Measurements from ENCODE around the gene CDC42BPG.

CDC42BPG gene

GRCh38 chr11:64844330-64845128, at the start of gene CDC42BPG:
Gene CDC42BPG, minus strand, starts transcription at chr11:64844653. Its CDS starts 84 bp downstream, at chr11:64844569.
- no peak for FAIRE-seq

- FAIRE-seq, result no peak
These were observed 49.0 kb upstream of the CDC42BPG start for GRCh38 chr11:64893194-64894069.

- FAIRE-seq, result no peak
These were observed 48.4 kb upstream of the CDC42BPG start for GRCh38 chr11:64892838-64893193.

GRCh38 chr11:64892411-64892831, 48.0 kb upstream of the CDC42BPG start:
- no peak for FAIRE-seq

- FAIRE-seq, result no peak
These were observed 47.4 kb upstream of the CDC42BPG start for GRCh38 chr11:64891880-64892279.

- FAIRE-seq, result no peak
These were observed 46.9 kb upstream of the CDC42BPG start for GRCh38 chr11:64891215-64891848.

- FAIRE-seq, result no peak
These were observed 46.1 kb upstream of the CDC42BPG start for GRCh38 chr11:64890522-64890939.

- FAIRE-seq, result no peak
These were observed 44.5 kb upstream of the CDC42BPG start for GRCh38 chr11:64888729-64889511.

GRCh38 chr11:64888406-64888728, 43.9 kb upstream of the CDC42BPG start:
- no peak for FAIRE-seq

GRCh38 chr11:64887757-64888405, 43.4 kb upstream of the CDC42BPG start:
- FAIRE-seq, result no peak

GRCh38 chr11:64887234-64887756, 42.8 kb upstream of the CDC42BPG start:
- no peak for FAIRE-seq

- FAIRE-seq, result no peak
These were observed 41.2 kb upstream of the CDC42BPG start for GRCh38 chr11:64885367-64886286.

- FAIRE-seq, result no peak
These were observed 39.6 kb upstream of the CDC42BPG start for GRCh38 chr11:64884019-64884418.

GRCh38 chr11:64883575-64883974, 39.1 kb upstream of the CDC42BPG start:
- FAIRE-seq, result no peak

- FAIRE-seq, result no peak
These were observed 37.8 kb upstream of the CDC42BPG start for GRCh38 chr11:64882243-64882642.

- FAIRE-seq, result no peak
These were observed 37.0 kb upstream of the CDC42BPG start for GRCh38 chr11:64881476-64881875.

GRCh38 chr11:64880240-64881001, 36.0 kb upstream of the CDC42BPG start:
- FAIRE-seq, result no peak

GRCh38 chr11:64879244-64879900, 34.9 kb upstream of the CDC42BPG start:
- FAIRE-seq, result no peak
